Panc1 (cell line): Measurements from ENCODE around the gene FAAP20. TPM values are rescaled to one million over a fixed set of nuclear protein-coding genes. Genes with fewer than 3 reads are reported as not detected.

Source experiments
- ATAC-seq: fragments of 200-7000 bp; cut with Tn5 transposase; 2 replicates; pipeline ENCODE4 v1.9.1; 2020; ENCODE audit warnings: mild to moderate bottlenecking, moderate library complexity
- BruUV-seq: library from RNA; stranded (reverse); fragments of 400-500 nt; replicated peaks from 2 replicates; lab custom pipeline; 2021; lab: Mats Ljungman, UMichigan
- CTCF ChIA-PET: fragments of 300-600 bp; sonication (Branson Sonifier 250); formaldehyde crosslinking; loops from one replicate; lab custom pipeline; 2022; ENCODE audit warnings: antibody characterized with exemption; lab: Charles Lee
- POLR2A ChIA-PET: fragments of 300-600 bp; sonication (Branson Sonifier 250); formaldehyde crosslinking; loops from one replicate; lab custom pipeline; 2022; ENCODE audit warnings: antibody characterized with exemption; lab: Charles Lee
- DNase-seq: peaks from one replicate; pipeline ENCODE4 v3.0.0-alpha.2; 2010; ENCODE audit warnings: low read depth, low spot score
- H3K27ac ChIP-seq: 2 replicates; pipeline ENCODE4 v1.5.1; 2011; ENCODE audit warnings: mild to moderate bottlenecking, low read length, inconsistent platforms
- H3K27me3 ChIP-seq: fragments of 200-500 bp; sonication (Bioruptor generic); 2 replicates; pipeline ENCODE4 v1.6.0; 2014; ENCODE audit warnings: low read length, inconsistent platforms; ENCODE audit not compliant: control insufficient read depth, insufficient read depth
- H3K36me3 ChIP-seq: fragments of 200-500 bp; sonication (Bioruptor generic); 2 replicates; pipeline ENCODE4 v1.5.1; 2014; ENCODE audit warnings: inconsistent platforms, mild to moderate bottlenecking, low read length, moderate library complexity; ENCODE audit not compliant: control insufficient read depth, insufficient read depth
- H3K4me1 ChIP-seq: 2 replicates; pipeline ENCODE4 v1.5.1; 2011; ENCODE audit warnings: inconsistent platforms, mild to moderate bottlenecking, low read length, moderate library complexity; ENCODE audit not compliant: control insufficient read depth, insufficient read depth
- H3K4me3 ChIP-seq, 2 experiments: 2 replicates each; pipeline ENCODE4 v1.5.1; 2011 to 2012; ENCODE audit warnings: low read depth in 2 of 2, low read length in 2 of 2, mild to moderate bottlenecking in 2 of 2, inconsistent platforms in 1 of 2, moderate library complexity in 1 of 2
- H3K9me3 ChIP-seq: fragments of 200-500 bp; sonication (Bioruptor generic); 2 replicates; pipeline ENCODE4 v1.5.1; 2014; ENCODE audit warnings: low read depth, mild to moderate bottlenecking, inconsistent platforms, low read length, moderate library complexity; ENCODE audit not compliant: control insufficient read depth, insufficient read depth
- CTCF ChIP-seq: fragments of 450-650 bp; IDR thresholded peaks from 2 replicates; pipeline ENCODE4 v1.5.1; 2017; ENCODE audit warnings: mild to moderate bottlenecking
- POLR2AphosphoS5 ChIP-seq: IDR thresholded peaks from 2 replicates; pipeline ENCODE4 v1.6.1; 2012; ENCODE audit warnings: mild to moderate bottlenecking, low read depth, low read length, moderate library complexity
- REST ChIP-seq, 2 experiments: IDR thresholded peaks; 2 replicates each; pipeline ENCODE4 v1.6.1; 2011 to 2012; ENCODE audit warnings: low read depth in 2 of 2, control low read depth in 1 of 2, low read length in 1 of 2, mild to moderate bottlenecking in 1 of 2, moderate library complexity in 1 of 2; ENCODE audit not compliant: insufficient read depth in 1 of 2
- SIN3A ChIP-seq: IDR thresholded peaks from 2 replicates; pipeline ENCODE4 v1.6.1; 2012; ENCODE audit warnings: low read depth, mild to moderate bottlenecking, low read length, moderate library complexity, borderline replicate concordance; ENCODE audit not compliant: insufficient read depth
- TCF7L2 ChIP-seq: IDR thresholded peaks from 2 replicates; pipeline ENCODE4 v1.6.1; 2011; ENCODE audit warnings: mild to moderate bottlenecking, low read depth, low read length, inconsistent platforms
- in situ Hi-C: cut with HindIII; loops from 2 replicates; pipeline ENCODE4 v1.10.0; 2016; ENCODE audit warnings: low sequenced_read_pairs, low pct_unique_long_range_greater_than_20kb
- intact Hi-C: fragments of 100-400 bp; cut with micrococcal nuclease; formaldehyde crosslinking; loops from one replicate; pipeline ENCODE4 v1.10.0; 2022; ENCODE audit not compliant: unreplicated experiment
- total RNA-seq: library from RNA; stranded (reverse); gene quantifications from one replicate; pipeline ENCODE4 v1.2.1, GENCODE V29; 2021; ENCODE audit not compliant: unreplicated experiment

Gene FAAP20
- total RNA-seq, 1 experiment from 2014 or later, result 177 TPM

GRCh38 chr1:2141025-2141424 is 53.5 kb downstream of the FAAP20 start:
- ChIA-PET POLR2A (interaction anchor here (0.7 kb wide), 1 partner anchor 49 kb away, joined by 3 read pairs; no protein-coding TSS in a partner anchor), CTCF (interaction anchor here (0.6 kb wide), 1 partner anchor 232 kb away, joined by 9 read pairs; no protein-coding TSS in a partner anchor)
- no peaks in the 10 kb centered on the region for H3K4me1 ChIP-seq
- H3K27me3 ChIP-seq, result no peaks in the 10 kb centered on the region
- no peak for DNase-seq
- intact Hi-C loops (no loop called here), in situ Hi-C loops (no loop called here)
- H3K27ac ChIP-seq, result no peak overlapping the region
- no peak for TF ChIP-seq TCF7L2
- no peak for TF ChIP-seq REST (IDR thresholded peaks at IDR 0.05; ENCODE audit: insufficient read depth in 1 of 2, low read depth in 2 of 2, low read length in 1 of 2)
- TF ChIP-seq SIN3A, result no peak
- TF ChIP-seq CTCF, result no peak
- no peak for TF ChIP-seq POLR2AphosphoS5
- BruUV-seq, result no TSS peak
- H3K9me3 ChIP-seq, result no peaks in the 10 kb centered on the region
- H3K36me3 ChIP-seq, result no peaks in the 10 kb centered on the region; the same call in 1 of the 2 replicates
- no peak overlapping the region for H3K4me3 ChIP-seq
- no peak for ATAC-seq

Other genes starting within 250 kb of the FAAP20 start
- not detected for gene CFAP74, start 191.0 kb downstream of the FAAP20 start, total RNA-seq
- gene GABRD, start 175.4 kb downstream of the FAAP20 start, total RNA-seq, result 3.0 TPM
- 26.7 TPM for gene PRKCZ, start 144.4 kb downstream of the FAAP20 start, total RNA-seq
- gene SKI, start 33.5 kb upstream of the FAAP20 start, total RNA-seq, result 63.2 TPM
- gene MORN1, start 196.8 kb upstream of the FAAP20 start, total RNA-seq, result 21.3 TPM
- 235 TPM for gene RER1, start 197.1 kb upstream of the FAAP20 start, total RNA-seq
- 49.8 TPM for gene PEX10, start 217.8 kb upstream of the FAAP20 start, total RNA-seq